GM12873 (cell line): Measurements from ENCODE around the gene ATP2C2.

Experiments used
- TF ChIP-seq, protein P1 (sequence below): IDR thresholded peaks from 2 replicates; pipeline ENCODE4 v1.5.1; 2012; ENCODE audit warnings: low read depth, mild to moderate bottlenecking, moderate library complexity, low read length, control low read depth; ENCODE audit not compliant: insufficient read depth; ENCODE audit errors: missing control alignments

The ATP2C2 gene

DNA sequence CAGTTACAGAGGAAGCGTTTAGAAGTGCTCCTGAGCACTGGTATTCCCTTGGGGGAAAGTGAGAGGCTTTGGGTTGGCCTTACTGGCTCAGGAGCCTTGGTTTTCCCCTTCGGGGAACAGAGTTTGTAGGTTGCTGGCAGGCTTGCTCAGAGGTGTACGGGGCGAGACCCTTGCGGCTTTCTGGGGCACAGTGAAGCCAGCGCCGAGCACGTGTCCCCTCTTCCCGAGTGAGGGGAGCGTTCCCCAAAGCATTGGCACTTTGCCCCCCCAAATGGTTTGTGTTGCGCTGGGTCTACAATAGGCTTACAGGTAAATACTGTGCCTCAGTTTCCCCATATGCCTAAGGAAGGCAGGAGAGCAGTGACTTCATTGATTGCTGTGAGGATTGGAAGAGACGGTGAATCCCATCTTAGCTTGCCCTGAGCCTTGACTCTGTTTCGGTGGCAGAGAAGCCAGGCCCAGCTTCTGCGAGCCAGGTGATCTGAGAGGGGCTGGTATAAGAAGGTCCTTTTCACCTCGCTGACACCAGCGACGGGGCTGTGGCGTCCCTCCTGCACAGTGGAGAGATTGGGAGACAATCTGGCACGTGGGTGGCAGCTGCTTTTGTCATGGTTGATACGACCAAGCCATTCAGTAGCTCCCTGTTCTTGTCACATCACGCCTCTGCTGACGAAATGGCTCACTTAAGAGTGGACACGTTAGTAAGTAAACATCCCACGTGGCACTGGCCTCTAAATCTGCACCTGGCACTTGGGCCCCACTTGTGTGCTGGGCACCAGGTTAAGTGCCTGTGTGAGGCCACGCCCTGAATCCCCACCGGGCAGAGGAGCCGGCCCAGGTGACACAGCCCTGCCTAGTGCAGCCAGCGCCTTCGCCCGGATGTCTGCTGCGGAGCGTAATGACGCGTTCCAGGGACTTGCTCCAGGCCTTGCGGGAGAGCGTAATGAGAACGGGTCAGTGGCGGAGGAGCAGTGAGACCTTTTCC is 81.1 kb downstream of the ATP2C2 start:
- TF ChIP-seq, protein P1, sequence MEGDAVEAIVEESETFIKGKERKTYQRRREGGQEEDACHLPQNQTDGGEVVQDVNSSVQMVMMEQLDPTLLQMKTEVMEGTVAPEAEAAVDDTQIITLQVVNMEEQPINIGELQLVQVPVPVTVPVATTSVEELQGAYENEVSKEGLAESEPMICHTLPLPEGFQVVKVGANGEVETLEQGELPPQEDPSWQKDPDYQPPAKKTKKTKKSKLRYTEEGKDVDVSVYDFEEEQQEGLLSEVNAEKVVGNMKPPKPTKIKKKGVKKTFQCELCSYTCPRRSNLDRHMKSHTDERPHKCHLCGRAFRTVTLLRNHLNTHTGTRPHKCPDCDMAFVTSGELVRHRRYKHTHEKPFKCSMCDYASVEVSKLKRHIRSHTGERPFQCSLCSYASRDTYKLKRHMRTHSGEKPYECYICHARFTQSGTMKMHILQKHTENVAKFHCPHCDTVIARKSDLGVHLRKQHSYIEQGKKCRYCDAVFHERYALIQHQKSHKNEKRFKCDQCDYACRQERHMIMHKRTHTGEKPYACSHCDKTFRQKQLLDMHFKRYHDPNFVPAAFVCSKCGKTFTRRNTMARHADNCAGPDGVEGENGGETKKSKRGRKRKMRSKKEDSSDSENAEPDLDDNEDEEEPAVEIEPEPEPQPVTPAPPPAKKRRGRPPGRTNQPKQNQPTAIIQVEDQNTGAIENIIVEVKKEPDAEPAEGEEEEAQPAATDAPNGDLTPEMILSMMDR, result no peak

GRCh38 chr16:84450176-84450865 is 82.0 kb downstream of the ATP2C2 start:
- TF ChIP-seq, protein P1, result no peak

DNA sequence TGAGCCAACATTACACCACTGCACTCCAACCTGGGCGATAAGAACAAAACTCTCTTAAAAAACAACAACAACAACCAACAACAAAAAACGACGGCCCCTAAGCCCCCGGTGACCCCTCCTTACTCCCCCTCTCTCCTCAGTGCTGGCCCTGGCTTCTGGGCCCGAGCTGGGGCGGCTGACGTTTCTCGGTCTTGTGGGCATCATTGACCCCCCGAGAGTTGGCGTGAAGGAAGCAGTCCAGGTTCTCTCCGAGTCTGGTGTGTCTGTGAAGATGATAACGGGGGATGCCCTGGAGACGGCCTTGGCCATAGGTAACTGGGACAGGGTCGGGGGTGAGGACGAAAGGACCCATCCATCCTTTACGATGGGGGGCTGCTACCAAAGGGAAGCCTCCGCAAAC is 83.4 kb downstream of the ATP2C2 start:
- TF ChIP-seq, protein P1, result no peak

DNA sequence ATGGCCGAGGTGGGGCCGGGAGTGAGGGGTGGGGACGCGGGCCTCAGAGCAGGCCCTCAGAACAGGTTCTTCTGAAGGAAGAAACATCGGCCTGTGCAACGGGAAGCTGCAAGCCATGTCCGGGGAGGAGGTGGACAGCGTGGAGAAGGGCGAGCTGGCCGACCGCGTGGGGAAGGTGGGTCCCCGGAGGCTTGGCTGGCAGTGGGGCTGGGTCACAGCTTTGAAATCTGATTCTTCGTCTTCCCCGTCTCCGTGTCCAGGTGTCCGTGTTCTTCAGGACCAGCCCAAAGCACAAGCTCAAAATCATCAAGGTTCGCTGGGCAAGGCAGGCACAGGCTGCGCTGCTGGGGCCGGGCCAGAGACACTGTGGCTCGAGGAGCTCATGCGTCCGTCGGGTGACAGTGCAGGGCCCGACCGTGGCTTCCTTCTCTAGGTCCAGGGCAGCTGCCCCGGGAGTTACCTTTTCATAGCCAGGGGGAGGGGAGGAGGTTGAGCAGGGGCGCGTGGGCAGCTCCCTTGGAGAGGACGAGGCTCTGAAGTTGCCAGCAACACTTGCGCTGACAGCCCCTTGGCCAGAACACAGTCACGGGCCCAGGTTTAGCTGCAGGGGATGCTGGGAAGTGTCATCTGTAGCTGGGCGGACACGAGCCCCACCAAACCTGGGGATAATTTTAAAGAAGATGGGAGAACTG is 84.9 kb downstream of the ATP2C2 start:
- TF ChIP-seq, protein P1, result no peak

- TF ChIP-seq, protein P1, result no peak
Observed at GRCh38 chr16:84454611-84455010, 86.3 kb downstream of the ATP2C2 start.

GRCh38 chr16:84455031-84455430 is 86.7 kb downstream of the ATP2C2 start:
- TF ChIP-seq, protein P1, result no peak
